NCI-H1048 (cell line): ENCODE measurements around the gene LGALS14.
"Not testable (repeated sequence)": the region's sequence is repeated elsewhere in the genome, so short reads cannot be mapped to it uniquely, and the experiment has no call there.

Source experiments
- DNase-seq: peaks from one replicate; lab custom pipeline; 2025; lab: John Stamatoyannopoulos, UW

Gene LGALS14

GRCh38 chr19:39704181-39705044, at the start of gene LGALS14:
Gene LGALS14 (plus strand): TSS chr19:39704481. CDS start chr19:39704529, 48 bp downstream.
- no peak for DNase-seq

GRCh38 chr19:39655613-39656012, 48.7 kb upstream of the LGALS14 start, which contains the start of gene LGALS16:
Gene LGALS16 (plus strand): TSS chr19:39655913. CDS start chr19:39655962, 49 bp downstream.
- DNase-seq = no peak

- no peak for DNase-seq
These were observed 44.5 kb upstream of the LGALS14 start for GRCh38 chr19:39659791-39660190.

GRCh38 chr19:39660661-39661060, 43.6 kb upstream of the LGALS14 start:
- no peak for DNase-seq

GRCh38 chr19:39661565-39661964, 42.7 kb upstream of the LGALS14 start:
- DNase-seq = no peak

- DNase-seq = not testable (repeated sequence)
These were observed 34.4 kb upstream of the LGALS14 start for GRCh38 chr19:39669860-39670259.

- DNase-seq = no peak
These were observed 33.3 kb upstream of the LGALS14 start for GRCh38 chr19:39670998-39671397.

GRCh38 chr19:39671739-39672363, 32.4 kb upstream of the LGALS14 start:
- DNase-seq = no peak

GRCh38 chr19:39672473-39672872, 31.8 kb upstream of the LGALS14 start:
- DNase-seq = no peak

- DNase-seq = not testable (repeated sequence)
These were observed 30.4 kb upstream of the LGALS14 start for GRCh38 chr19:39673862-39674261.

GRCh38 chr19:39676004-39676403, 28.3 kb upstream of the LGALS14 start:
- no peak for DNase-seq

- no peak for DNase-seq
These were observed 26.1 kb upstream of the LGALS14 start for GRCh38 chr19:39677961-39678889.

GRCh38 chr19:39679056-39679790, 25.1 kb upstream of the LGALS14 start:
- no peak for DNase-seq

GRCh38 chr19:39679791-39680168, 24.5 kb upstream of the LGALS14 start:
- no peak for DNase-seq

- DNase-seq = no peak
These were observed 23.7 kb upstream of the LGALS14 start for GRCh38 chr19:39680593-39680992.

GRCh38 chr19:39681416-39681815, 22.9 kb upstream of the LGALS14 start:
- DNase-seq = no peak

- DNase-seq = no peak
These were observed 20.0 kb upstream of the LGALS14 start for GRCh38 chr19:39684267-39684666.

GRCh38 chr19:39686739-39687138, 17.5 kb upstream of the LGALS14 start:
- no peak for DNase-seq

- not testable (repeated sequence) for DNase-seq
These were observed 15.6 kb upstream of the LGALS14 start for GRCh38 chr19:39688637-39689036.

- DNase-seq = no peak
These were observed 12.1 kb upstream of the LGALS14 start for GRCh38 chr19:39692166-39692565.

- no peak for DNase-seq
These were observed 11.5 kb upstream of the LGALS14 start for GRCh38 chr19:39692822-39693221.
